ENCODE data around the gene PRSS56.
"Not testable (repeated sequence)": the region's sequence is repeated elsewhere in the genome, so short reads cannot be mapped to it uniquely, and the experiment has no call there.

Gene PRSS56

DNA sequence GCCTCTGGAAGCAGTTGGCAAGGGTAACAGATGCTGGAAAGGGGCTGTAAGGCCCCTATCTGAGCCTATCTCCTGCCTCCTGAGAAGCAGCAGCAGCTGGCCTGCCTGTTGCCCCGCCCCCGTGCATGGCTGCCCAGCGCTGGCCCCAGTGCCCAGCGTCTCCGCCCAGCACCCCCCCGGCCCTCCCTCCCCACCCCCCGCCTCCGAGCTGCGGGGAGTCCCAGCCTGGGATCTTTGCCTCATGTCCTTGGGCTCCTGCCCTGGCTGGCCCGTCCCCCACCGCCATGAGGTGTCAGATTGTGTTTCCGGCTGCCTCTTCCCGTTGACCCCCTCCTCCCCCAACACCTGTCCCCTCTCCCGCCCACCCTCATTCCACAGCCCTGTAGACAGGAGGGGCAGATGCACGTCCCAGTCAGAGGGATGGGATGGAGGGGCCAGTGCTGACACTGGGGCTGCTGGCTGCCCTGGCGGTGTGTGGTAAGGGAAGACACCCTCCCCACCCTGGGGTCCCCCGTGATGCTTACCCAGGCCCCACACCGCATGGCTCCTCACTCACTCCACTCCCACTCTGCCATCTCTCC is 5.7 kb downstream of the PRSS56 start, which contains the start of gene CHRND:
Gene CHRND, plus strand, starts transcription at position 370 of the 581 bp plus-strand sequence. Its CDS starts 56 bp downstream, at position 426.
- no peak for DNase-seq (ENCODE audit: low read depth)

GRCh38 chr2:232526372-232526941 is 6.3 kb downstream of the PRSS56 start:
- no peak for DNase-seq (ENCODE audit: low read depth)

DNA sequence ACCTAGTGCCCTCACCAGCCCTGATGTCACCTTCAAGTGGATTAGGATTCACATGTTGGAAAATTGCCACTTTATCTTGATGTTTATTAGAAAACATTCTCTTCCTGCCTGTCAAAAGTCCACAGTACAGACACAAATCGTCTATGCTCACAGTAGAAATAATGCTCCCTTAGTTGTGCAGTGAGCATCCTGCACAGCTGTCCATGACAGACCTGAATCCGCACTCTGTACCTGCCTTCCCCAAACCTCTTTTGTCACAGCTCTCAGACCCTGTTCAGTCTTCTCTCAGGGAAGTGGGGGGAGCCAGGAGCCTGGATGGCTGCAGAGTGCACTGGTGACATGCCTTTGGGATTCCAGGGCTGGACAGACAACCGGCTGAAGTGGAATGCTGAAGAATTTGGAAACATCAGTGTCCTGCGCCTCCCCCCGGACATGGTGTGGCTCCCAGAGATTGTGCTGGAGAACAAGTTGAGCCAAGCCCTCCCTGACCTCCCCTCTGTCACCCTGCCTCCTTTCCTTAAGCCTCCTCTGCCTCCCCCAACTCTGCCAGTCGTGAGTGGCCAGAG is 7.8 kb downstream of the PRSS56 start:
- DNase-seq (ENCODE audit: low read depth) = no peak

DNA sequence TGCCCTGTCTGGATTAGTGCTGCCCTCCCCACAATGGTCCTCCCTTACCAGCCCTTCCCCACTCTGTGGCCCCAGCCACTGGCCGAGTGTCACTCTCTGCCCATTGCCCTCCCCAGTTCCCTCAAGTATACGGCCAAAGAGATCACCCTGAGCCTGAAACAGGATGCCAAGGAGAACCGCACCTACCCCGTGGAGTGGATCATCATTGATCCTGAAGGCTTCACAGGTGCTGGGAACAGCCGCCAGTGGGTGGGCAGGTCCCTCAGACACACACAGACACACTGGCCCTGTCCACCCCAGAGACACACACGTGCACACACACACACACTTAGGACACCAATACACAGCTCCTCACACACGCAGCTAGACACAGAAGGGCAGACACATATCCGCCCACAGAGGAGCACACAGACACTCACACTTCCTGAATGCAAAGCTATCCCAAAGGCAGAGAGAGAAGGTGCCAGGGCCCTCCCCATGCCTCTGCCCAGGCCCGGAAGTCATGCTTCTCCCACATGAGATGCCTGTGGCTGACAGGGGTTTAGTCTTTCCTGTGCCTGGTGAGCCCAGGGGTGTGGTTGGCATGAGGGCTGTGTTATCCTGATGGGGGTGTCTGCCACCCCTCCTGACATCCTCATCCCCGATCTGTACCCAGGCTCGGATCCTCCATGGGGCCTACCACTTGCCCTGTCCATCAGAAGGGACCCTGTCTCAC is 8.7 kb downstream of the PRSS56 start:
- DNase-seq (ENCODE audit: low read depth) = no peak

GRCh38 chr2:232529806-232530547 is 9.8 kb downstream of the PRSS56 start:
- DNase-seq (ENCODE audit: low read depth) = no peak

- no peak for DNase-seq (ENCODE audit: low read depth)
Measured at GRCh38 chr2:232530626-232531260, 10.6 kb downstream of the PRSS56 start.

DNA sequence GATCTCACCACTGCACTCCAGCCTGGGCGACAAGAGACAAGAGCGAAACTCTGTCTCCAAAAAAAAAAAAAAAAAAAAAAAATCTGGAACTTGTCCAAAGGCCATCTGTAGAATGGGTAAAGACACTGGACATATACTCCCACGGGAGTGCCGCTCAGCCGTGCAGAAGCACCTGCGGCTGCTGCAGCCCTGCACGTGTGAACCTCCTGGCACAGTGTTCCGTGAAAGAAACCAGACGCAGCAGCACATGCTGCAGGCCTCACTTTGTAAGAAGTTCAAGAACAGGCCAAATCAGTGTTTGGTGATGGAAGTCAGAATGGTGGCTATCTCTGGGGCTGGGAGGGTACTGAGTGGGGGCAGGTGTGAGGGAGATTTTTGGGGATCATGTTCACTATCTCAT is 12.2 kb downstream of the PRSS56 start:
- DNase-seq (ENCODE audit: low read depth) = no peak

GRCh38 chr2:232532821-232533220 is 12.6 kb downstream of the PRSS56 start:
- not testable (repeated sequence) for DNase-seq (ENCODE audit: low read depth)

DNA sequence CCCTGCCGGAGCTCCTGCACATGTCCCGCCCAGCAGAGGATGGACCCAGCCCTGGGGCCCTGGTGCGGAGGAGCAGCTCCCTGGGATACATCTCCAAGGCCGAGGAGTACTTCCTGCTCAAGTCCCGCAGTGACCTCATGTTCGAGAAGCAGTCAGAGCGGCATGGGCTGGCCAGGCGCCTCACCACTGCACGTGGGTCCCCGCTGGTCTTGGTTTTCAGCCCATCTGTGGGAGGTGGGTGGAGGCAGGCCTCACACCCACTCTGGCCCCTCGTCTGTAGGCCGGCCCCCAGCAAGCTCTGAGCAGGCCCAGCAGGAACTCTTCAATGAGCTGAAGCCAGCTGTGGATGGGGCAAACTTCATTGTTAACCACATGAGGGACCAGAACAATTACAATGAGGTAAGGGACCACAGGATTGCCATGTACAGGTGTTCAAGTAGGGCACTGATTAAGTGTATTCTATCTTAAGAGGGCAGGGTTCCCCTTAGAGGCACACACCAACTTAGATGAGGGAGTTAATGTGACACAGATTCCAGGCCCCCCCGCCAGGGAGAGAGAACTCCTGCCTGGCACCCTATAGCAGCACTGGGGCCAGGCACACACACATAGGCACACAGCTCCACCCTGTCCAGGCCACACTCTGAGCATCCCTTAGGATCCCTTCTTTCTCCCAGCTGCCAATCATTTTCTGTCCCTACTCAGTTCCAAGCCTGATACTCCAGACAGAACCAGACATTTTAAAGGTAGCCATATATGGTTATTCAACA is 13.9 kb downstream of the PRSS56 start:
- no peak for DNase-seq (ENCODE audit: low read depth)

- no peak for DNase-seq (ENCODE audit: low read depth)
Measured at GRCh38 chr2:232534940-232535651, 14.9 kb downstream of the PRSS56 start.

DNA sequence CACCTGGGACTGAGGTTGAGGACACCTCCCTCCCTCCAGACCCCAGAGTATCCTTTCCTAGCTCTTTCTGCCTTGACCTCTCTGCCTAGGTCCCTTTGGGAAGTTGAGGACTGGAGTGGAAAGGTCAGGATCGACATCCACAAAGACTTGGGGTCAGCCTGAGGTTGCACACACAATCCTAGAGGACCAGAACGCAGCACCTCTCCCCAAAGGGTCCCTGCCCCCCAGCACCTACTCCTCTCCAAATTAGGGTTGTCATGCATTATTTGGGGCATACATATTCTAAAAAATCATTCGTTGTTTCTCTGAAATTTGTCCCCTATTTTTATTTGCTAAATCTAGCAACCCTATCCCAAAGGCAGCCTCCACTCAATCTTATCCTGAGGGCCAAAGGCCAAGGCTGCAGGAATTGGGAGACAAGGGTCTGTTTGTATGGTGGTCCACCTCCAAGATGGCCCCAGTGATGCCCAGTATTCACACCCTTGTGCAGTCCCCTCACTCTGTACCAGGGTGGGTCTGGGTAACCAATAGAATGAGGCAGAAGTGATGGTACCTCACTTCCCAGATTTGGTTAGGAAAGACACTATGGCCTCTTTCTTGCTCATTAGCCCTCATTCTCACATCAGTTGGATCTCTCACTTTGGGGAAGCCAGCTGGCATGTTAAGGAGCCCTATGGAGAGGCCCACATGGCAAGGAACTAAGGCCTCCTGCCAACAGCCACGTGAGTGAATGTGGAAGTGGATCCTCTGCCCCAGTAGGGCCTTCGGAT is 15.8 kb downstream of the PRSS56 start:
- no peak for DNase-seq (ENCODE audit: low read depth)

GRCh38 chr2:232537079-232537478 is 16.9 kb downstream of the PRSS56 start:
- no peak for DNase-seq (ENCODE audit: low read depth)

DNA sequence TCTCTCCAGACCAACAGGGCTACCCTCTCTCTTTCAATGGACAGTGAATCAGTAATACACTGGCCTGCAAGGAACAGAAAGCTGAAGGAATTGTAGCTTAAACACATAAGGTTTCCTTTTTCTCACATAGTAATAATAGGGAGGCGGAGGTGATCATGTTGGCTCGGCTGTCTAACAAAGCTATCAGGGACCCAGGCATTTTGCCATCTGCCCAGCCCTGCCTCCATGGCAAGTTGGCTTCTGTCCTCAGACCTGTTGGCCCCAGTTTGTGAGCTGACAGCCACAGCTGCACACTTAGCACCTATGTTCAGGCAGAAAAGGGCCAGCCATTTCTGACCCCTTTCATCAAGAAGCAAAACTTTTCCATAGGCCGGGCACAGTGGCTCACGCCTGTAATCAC is 17.3 kb downstream of the PRSS56 start:
- no peak for DNase-seq (ENCODE audit: low read depth)

DNA sequence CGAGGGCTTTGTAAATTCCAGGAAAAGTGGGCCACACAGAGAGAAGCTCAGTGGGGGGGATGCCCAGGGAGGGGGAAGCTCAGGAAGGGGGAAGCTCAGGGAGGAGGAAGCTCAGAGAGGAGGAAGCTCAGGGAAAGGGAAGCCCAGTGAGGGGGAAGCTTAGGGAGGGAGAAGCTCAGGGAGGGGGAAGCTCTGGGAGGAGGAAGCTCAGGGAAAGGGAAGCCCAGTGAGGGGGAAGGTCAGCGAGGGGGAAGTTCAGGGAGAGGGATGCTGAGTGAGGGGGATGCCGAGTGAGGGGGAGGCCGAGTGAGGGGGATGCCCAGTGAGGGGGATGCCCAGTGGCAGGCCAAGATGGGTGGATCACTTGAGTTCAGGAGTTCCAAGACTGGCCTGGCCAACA is 18.5 kb downstream of the PRSS56 start:
- DNase-seq (ENCODE audit: low read depth) = no peak

- DNase-seq (ENCODE audit: low read depth) = no peak
Measured at GRCh38 chr2:232539298-232540231, 19.4 kb downstream of the PRSS56 start, which contains the start of gene CHRNG. CHRNG (plus strand) TSS chr2:232539692; CDS start chr2:232539748, 56 bp downstream.

GRCh38 chr2:232540441-232541041 is 20.4 kb downstream of the PRSS56 start:
- DNase-seq (ENCODE audit: low read depth) = no peak

- DNase-seq (ENCODE audit: low read depth) = no peak
Measured at GRCh38 chr2:232541195-232541960, 21.2 kb downstream of the PRSS56 start.

Data from stimulated activated CD8-positive, alpha-beta memory T cell treated with anti-CD3 and anti-CD28 coated beads, Interleukin-4, amount 100 ng/mL, for 24 hours (primary cell).